ENCODE measurements around the gene PCBP4.

- TF ChIP-seq CTCF (conservative IDR thresholded peaks at IDR 0.05; ENCODE audit: low read length), result no peak
- TF ChIP-seq EZH2phosphoT487 (IDR thresholded peaks at IDR 0.05; ENCODE audit: borderline replicate concordance, low read depth, low read length), result no peak
Measured at GRCh38 chr3:51992017-51992682, 24.9 kb upstream of the PCBP4 start.
